ENCODE data around the gene SNAI1. TPM values are rescaled to one million over a fixed set of nuclear protein-coding genes. Genes with fewer than 3 reads are reported as not detected.
"Not testable (repeated sequence)": the region's sequence is repeated elsewhere in the genome, so short reads cannot be mapped to it uniquely, and the experiment has no call there.

Gene SNAI1
- total RNA-seq, 1 experiment from 2014 or later = 3.6 TPM

DNA sequence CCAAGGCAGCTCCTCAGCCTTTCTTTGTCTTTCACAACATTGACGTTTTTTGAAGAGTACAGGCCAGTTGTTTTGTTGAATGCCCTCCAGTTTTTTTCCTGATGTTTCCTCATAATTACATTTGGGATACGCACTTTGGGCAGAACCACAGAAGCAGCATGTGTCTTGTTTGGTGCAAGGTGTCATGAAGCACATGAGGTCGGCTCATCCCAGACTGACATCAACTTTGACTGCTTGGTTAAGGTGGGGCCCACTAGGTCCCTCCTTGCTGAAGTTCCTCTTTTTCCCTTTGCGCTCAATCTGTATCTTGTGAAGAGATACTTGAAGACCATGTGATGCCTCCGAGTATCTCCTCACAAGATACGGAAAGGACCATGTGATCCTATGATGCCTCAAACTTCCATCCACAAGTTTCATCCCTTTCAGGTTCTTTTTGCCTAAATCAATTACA, 10.5 kb downstream of the SNAI1 start:
- DNase-seq = no peak
- ChIA-PET CTCF (no interaction called here), POLR2A (ENCODE audit: unreplicated experiment) (no interaction called here)
- Histone ChIP-seq H3K27me3 (ENCODE audit: insufficient read depth, low read depth) (no peaks in the 10 kb centered on the region), H3K4me2 (no peak overlapping the region), H2AFZ (no peak overlapping the region), H3K9me3 (ENCODE audit: insufficient read depth, low read depth) (no peaks in the 10 kb centered on the region), H3K4me3 (no peak overlapping the region), H3K4me1 (replicated peaks; ENCODE audit: insufficient read depth) (peaks cover 10% of the 10 kb centered on the region; the same call in 1 of the 2 replicates), H4K20me1 (ENCODE audit: insufficient read depth) (no peaks in the 10 kb centered on the region), H3K9me2 (ENCODE audit: insufficient read depth) (no peaks in the 10 kb centered on the region), H3K79me2 (ENCODE audit: low read depth) (no peaks in the 10 kb centered on the region), H3F3A (ENCODE audit: insufficient read depth, low read depth) (peaks cover 21% of the 10 kb centered on the region; the same call in 1 of the 2 replicates), H3K36me3 (ENCODE audit: low read depth) (no peaks in the 10 kb centered on the region), H3K27ac (no peak overlapping the region)
- no TSS peak for BruUV-seq (replicated peaks)
- intact Hi-C loops (cut with micrococcal nuclease; ENCODE audit: unreplicated experiment) = no loop called here
- no peak for TF ChIP-seq EZH2 (IDR thresholded peaks at IDR 0.05; ENCODE audit: low read depth)
- TF ChIP-seq, protein P1, sequence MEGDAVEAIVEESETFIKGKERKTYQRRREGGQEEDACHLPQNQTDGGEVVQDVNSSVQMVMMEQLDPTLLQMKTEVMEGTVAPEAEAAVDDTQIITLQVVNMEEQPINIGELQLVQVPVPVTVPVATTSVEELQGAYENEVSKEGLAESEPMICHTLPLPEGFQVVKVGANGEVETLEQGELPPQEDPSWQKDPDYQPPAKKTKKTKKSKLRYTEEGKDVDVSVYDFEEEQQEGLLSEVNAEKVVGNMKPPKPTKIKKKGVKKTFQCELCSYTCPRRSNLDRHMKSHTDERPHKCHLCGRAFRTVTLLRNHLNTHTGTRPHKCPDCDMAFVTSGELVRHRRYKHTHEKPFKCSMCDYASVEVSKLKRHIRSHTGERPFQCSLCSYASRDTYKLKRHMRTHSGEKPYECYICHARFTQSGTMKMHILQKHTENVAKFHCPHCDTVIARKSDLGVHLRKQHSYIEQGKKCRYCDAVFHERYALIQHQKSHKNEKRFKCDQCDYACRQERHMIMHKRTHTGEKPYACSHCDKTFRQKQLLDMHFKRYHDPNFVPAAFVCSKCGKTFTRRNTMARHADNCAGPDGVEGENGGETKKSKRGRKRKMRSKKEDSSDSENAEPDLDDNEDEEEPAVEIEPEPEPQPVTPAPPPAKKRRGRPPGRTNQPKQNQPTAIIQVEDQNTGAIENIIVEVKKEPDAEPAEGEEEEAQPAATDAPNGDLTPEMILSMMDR (conservative IDR thresholded peaks at IDR 0.05) = no peak

DNA sequence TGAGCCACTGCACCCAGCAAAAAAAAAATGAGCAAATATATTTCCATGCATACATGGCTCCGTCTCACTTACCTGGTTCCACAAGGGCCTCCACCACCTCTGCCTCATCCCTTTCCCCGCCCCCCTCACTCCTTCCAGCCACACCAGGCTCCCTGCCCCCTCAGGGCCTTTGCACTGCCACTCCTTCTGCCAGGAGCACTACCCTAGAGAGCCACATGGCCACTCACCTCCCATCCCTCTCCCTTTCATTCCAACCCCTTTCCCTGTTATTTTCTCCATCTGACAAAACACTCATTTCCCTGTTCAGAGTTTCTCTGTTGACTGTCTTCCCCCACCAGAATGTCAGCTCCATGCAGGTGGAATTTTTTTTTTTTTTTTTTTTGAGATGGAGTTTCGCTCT, 12.8 kb downstream of the SNAI1 start:
- Histone ChIP-seq H3K9me3 (ENCODE audit: insufficient read depth, low read depth) (no peaks in the 10 kb centered on the region), H3K36me3 (ENCODE audit: low read depth) (no peaks in the 10 kb centered on the region), H3K4me1 (replicated peaks; ENCODE audit: insufficient read depth) (peaks cover 10% of the 10 kb centered on the region; the same call in 1 of the 2 replicates), H2AFZ (no peak overlapping the region), H3F3A (ENCODE audit: insufficient read depth, low read depth) (peaks cover 15% of the 10 kb centered on the region; the same call in 1 of the 2 replicates), H3K4me3 (no peak overlapping the region), H3K9me2 (ENCODE audit: insufficient read depth) (no peaks in the 10 kb centered on the region), H3K79me2 (ENCODE audit: low read depth) (no peaks in the 10 kb centered on the region), H3K27ac (no peak overlapping the region), H3K4me2 (no peak overlapping the region), H3K27me3 (ENCODE audit: insufficient read depth, low read depth) (no peaks in the 10 kb centered on the region), H4K20me1 (ENCODE audit: insufficient read depth) (no peaks in the 10 kb centered on the region)
- POLR2A ChIA-PET (ENCODE audit: unreplicated experiment) = interaction anchor here (0.7 kb wide), 1 partner anchor 148 kb away, joined by 15 read pairs; no protein-coding TSS in a partner anchor
- BruUV-seq (replicated peaks) = no TSS peak
- DNase-seq = no peak
- TF ChIP-seq, protein P1 (conservative IDR thresholded peaks at IDR 0.05) = no peak
- CTCF ChIA-PET = no interaction called here
- intact Hi-C loops (cut with micrococcal nuclease; ENCODE audit: unreplicated experiment) = no loop called here

DNA sequence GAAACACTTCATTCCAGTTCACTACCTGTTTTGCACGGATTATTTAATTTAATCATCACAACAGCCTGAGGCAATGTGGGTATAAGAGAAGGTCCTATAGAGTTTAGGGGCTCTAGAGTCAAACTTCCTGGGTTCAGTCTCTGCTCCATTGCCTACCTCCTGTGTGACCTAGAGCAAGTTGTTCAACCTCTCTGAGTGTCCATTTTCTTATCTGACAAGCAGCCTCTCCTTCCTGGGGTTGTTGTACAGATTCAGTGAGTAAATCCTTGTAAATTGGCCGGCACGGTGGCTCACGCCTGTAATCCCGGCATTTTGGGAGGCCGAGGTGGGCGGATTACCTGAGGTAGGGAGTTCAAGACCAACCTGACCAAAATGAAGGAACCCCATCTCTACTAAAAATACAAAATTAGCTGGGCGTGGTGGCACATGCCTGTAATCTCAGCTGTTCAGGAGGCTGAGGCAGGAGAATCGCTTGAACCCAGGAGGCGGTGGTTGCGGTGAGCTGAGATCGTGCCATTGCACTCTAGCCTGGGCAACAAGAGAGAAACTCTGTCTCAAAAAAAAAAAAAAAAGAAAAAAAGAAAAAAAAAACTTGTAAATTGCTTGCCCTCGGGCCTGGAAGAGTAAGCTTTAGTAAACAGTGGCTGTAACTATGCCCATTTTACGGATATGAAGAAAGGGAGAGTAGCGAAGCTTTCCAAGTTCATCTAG, 15.9 kb downstream of the SNAI1 start:
- CTCF ChIA-PET = interaction anchor here (0.7 kb wide), 2 partner anchors 12 to 533 kb away, joined by 4 to 8 read pairs; no protein-coding TSS in a partner anchor

More for the DNA sequence above, 15.9 kb downstream of the SNAI1 start:
- BruUV-seq (replicated peaks); H3K4me3 ChIP-seq; H2AFZ ChIP-seq; H3K36me3 ChIP-seq (ENCODE audit: low read depth); H3K9me3 ChIP-seq (ENCODE audit: insufficient read depth, low read depth); H3K9me2 ChIP-seq (ENCODE audit: insufficient read depth); H3K27me3 ChIP-seq (ENCODE audit: insufficient read depth, low read depth); H4K20me1 ChIP-seq (ENCODE audit: insufficient read depth); H3K4me2 ChIP-seq; H3K27ac ChIP-seq; H3K79me2 ChIP-seq (ENCODE audit: low read depth); DNase-seq; intact Hi-C loops (cut with micrococcal nuclease; ENCODE audit: unreplicated experiment); POLR2A ChIA-PET (ENCODE audit: unreplicated experiment): not testable (repeated sequence)
- peaks cover 17% of the 10 kb centered on the region; the same call in 1 of the 2 replicates for H3F3A ChIP-seq (ENCODE audit: insufficient read depth, low read depth)
- peaks cover 17% of the 10 kb centered on the region; the same call in 1 of the 2 replicates for H3K4me1 ChIP-seq (replicated peaks; ENCODE audit: insufficient read depth)
